ENCODE measurements around the gene CCDC27.

DNA sequence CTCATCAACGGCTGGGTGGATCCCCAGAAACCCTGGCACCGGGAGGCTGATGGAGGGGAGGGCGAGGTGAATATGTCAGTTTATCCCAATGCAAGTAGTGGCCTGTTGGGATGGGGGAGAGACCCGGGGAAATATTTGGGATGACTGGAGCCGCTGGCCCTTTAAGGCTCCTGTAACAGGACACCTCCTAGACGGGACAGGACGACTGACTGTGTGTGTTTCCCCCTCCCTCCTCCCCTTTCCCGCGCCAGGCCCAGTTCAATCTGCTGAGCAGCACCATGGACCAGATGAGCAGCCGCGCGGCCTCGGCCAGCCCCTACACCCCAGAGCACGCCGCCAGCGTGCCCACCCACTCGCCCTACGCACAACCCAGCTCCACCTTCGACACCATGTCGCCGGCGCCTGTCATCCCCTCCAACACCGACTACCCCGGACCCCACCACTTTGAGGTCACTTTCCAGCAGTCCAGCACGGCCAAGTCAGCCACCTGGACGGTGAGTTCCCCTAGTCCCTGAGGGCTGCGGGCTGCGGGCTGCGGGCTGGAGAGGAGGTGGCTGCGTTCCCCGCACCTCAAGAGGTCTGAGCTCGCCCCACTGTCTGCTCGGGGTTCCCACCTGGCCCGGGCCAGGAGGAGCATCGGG lies 44.8 kb upstream of the CCDC27 start:
- no peak for TF ChIP-seq CTCF (IDR thresholded peaks at IDR 0.05)
- no peak for TF ChIP-seq POLR2A (IDR thresholded peaks at IDR 0.05)

All from Peyer's patch (tissue), 4 donors.